AG04450 (cell line): Measurements from ENCODE around the gene RASA3. TPM values are rescaled to one million over a fixed set of nuclear protein-coding genes. Genes with fewer than 3 reads are reported as not detected.

ENCODE experiments used
- CTCF ChIA-PET: fragments of 300-600, 350-600 bp; formaldehyde crosslinking; extraction: SDS; loops from one replicate; lab custom pipeline; 2022; ENCODE audit warnings: antibody characterized with exemption, inconsistent platforms; lab: Charles Lee
- POLR2A ChIA-PET: fragments of 350-600 bp; formaldehyde crosslinking; extraction: SDS; loops from one replicate; lab custom pipeline; 2021; ENCODE audit warnings: antibody characterized with exemption, inconsistent platforms; lab: Yijun Ruan, JAX
- DNase-seq: peaks from one replicate; pipeline ENCODE4 v3.0.0-alpha.2; 2011; ENCODE audit warnings: low read depth, low spot score
- H3K27ac ChIP-seq: one replicate; pipeline ENCODE4 v1.5.1; 2012; ENCODE audit warnings: low read depth, low read length, control low read depth
- H3K27me3 ChIP-seq: one replicate; pipeline ENCODE4 v1.6.0; 2012; ENCODE audit warnings: low read length; ENCODE audit not compliant: control insufficient read depth, insufficient read depth
- H3K4me3 ChIP-seq: 2 replicates; pipeline ENCODE4 v1.5.1; 2011; ENCODE audit warnings: mild to moderate bottlenecking, low read depth, low read length, control low read depth
- H3K9me3 ChIP-seq: 2 replicates; pipeline ENCODE4 v1.5.1; 2012; ENCODE audit warnings: low read length; ENCODE audit not compliant: control insufficient read depth, insufficient read depth
- polyA plus RNA-seq: library from polyadenylated mRNA; depleted of rRNA; stranded (reverse); fragments of >200 nt; gene quantifications from 2 replicates; pipeline ENCODE4 v1.2.3, GENCODE V29; 2011
- TF ChIP-seq, protein P1 (sequence below): IDR thresholded peaks from 2 replicates; pipeline ENCODE4 v1.5.1; 2011; ENCODE audit warnings: low read depth, low read length, control low read depth, inconsistent platforms

Gene RASA3
- polyA plus RNA-seq, 1 experiment: 25.2 TPM

DNA sequence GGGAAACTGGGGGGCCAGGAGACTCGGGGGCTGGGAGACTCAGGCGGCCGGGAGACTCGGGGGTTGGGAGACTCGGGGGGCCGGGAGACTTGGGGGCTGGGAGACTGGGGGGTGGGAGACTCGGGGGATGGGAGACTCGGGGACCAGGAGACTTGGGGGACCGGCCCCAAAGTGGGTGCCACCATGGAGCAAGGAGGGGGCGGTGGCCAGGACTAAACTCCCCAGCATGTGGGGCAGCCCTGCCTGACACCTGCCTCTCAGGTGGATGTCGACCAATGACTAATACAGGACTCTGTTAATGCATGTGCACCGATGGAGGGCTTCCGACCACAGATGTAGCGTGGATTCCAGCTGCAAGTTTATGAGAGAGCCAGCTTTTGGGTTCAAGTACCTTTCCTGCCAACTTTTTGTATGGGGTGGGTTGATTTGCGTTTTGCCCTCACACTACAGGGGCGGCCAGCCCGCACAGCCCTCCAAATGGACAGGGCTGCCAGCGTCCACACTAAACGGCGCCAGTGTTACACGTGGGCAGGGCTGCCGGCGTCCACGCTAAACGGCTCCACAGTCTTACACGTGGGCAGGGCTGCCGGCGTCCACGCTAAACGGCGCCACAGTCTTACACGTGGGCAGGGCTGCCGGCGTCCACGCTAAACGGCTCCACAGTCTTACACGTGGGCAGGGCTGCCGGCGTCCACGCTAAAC, 62.2 kb downstream of the RASA3 start:
- TF ChIP-seq, protein P1, sequence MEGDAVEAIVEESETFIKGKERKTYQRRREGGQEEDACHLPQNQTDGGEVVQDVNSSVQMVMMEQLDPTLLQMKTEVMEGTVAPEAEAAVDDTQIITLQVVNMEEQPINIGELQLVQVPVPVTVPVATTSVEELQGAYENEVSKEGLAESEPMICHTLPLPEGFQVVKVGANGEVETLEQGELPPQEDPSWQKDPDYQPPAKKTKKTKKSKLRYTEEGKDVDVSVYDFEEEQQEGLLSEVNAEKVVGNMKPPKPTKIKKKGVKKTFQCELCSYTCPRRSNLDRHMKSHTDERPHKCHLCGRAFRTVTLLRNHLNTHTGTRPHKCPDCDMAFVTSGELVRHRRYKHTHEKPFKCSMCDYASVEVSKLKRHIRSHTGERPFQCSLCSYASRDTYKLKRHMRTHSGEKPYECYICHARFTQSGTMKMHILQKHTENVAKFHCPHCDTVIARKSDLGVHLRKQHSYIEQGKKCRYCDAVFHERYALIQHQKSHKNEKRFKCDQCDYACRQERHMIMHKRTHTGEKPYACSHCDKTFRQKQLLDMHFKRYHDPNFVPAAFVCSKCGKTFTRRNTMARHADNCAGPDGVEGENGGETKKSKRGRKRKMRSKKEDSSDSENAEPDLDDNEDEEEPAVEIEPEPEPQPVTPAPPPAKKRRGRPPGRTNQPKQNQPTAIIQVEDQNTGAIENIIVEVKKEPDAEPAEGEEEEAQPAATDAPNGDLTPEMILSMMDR: no peak
- no peaks in the 10 kb centered on the region for H3K27me3 ChIP-seq
- POLR2A ChIA-PET: no interaction called here
- no peak overlapping the region for H3K27ac ChIP-seq
- CTCF ChIA-PET: no interaction called here
- no peak for DNase-seq
- peaks cover 8% of the 10 kb centered on the region; the same call in 1 of the 2 replicates for H3K9me3 ChIP-seq
- no peak overlapping the region for H3K4me3 ChIP-seq

DNA sequence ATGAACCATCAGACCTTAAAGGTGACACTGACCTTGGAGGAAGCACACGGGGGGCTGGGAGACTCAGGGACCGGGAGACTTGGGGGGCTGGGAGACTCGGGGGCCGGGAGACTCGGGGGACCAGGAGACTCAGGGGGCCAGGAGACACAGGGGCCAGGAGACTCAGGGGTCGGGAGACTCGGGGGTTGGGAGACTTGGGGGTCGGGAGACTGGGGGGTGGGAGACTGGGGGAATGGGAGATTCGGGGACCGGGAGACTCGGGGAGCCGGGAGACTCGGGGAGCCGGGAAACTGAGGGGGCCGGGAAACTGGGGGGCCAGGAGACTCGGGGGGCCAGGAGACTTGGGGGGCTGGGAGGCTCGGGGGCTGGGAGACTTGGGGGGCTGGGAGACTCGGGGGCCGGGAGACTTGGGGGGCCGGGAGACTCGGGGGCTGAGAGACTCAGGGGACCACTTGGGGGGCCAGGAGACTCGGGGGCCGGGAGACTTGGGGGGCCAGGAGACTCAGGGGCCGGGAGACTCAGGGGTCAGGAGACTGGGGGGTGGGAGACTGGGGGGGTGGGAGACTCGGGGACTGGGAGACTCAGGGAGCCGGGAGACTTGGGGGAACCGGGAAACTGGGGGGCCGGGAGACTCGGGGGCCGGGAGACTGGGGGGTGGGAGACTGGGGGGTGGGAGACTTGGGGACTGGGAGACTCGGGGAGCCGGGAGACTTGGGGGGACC, 62.9 kb downstream of the RASA3 start:
- TF ChIP-seq, protein P1: no peak
- CTCF ChIA-PET: no interaction called here
- DNase-seq: no peak
- POLR2A ChIA-PET: interaction anchor here (0.7 to 1.0 kb wide), 2 partner anchors 30 to 40 kb away, joined by 3 to 4 read pairs; no protein-coding TSS in a partner anchor
- Histone ChIP-seq H3K27ac (peak overlapping the region; percentile 52), H3K27me3 (no peaks in the 10 kb centered on the region), H3K4me3 (no peak overlapping the region), H3K9me3 (peaks cover 8% of the 10 kb centered on the region; the same call in 1 of the 2 replicates)

DNA sequence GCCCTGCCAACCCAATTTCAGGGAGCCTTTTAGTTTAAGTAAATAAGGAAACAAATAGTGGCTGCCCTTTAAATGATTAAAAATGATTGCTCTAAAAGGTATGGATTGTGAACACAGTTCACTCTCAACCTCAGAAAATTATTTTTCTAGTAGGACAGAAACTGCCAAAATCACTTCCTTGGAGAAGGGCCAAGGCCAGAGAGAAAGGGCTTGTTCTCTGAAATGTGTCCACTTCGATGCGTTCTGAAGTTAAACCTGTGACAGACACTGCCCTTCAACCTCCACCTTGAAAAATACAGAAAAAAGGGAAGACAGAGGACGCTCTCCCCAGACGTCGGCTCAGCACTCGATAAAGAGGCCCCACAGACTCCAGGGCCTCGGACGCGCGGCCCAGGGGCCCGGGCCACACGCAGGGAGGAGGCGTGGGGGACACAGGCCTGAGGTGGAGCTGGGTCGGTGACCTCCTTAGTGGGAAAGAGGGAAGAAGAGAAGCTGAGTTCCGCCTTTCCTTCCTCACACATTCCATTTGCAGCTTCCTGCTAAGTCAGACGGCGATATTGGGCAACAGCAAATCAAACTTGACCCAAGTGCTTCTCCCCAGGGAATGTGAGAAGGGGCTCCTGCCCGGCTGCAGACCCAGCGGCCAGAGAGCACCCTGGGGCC, 63.6 kb downstream of the RASA3 start:
- ChIA-PET CTCF (no interaction called here), POLR2A (interaction anchor here (0.7 to 1.0 kb wide), 2 partner anchors 30 to 41 kb away, joined by 3 to 4 read pairs; no protein-coding TSS in a partner anchor)
- H3K27me3 ChIP-seq: no peaks in the 10 kb centered on the region
- H3K27ac ChIP-seq: peak overlapping the region; percentile 99
- DNase-seq: peak; percentile 43
- no peak overlapping the region for H3K4me3 ChIP-seq
- TF ChIP-seq, protein P1: no peak
- peaks cover 8% of the 10 kb centered on the region; the same call in 1 of the 2 replicates for H3K9me3 ChIP-seq

DNA sequence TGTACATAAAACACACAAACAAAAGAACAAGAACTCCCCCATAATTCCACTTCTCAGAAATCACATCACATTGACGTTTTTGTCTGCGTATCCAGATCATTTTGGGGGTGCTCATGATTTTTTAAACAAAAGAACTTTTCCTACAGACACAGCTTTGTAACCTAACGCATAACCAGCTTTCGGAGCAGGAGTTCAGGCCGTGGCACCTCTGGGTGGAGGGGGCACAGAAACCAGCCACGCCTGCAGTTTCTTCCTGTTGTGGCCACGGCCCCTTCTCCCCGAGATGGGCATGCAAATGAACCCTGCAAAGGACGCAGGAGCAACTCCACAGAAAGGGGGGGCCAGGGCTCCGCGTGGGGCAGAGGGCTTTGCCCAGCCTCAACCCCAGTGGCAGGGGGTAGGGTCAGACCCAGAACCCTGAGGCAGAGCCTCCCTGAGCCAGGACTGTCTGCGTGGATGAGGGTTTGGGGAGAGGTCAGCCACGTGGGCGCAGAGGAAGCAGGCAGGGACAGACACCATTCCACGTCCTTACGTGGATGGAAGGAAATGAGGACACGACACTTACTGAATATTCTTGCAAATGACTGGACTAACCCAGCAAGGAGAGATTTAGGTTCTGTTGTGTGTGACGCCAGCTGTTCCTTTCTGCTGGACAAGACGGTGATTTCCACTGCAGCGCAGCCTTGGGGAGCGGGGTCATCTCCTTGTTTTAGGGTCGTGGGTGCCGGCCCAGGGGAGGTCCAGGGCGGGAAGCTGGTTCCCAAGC, 64.4 kb downstream of the RASA3 start:
- DNase-seq: no peak
- POLR2A ChIA-PET: interaction anchor here (1.4 kb wide), 1 partner anchor 44 kb away, joined by 11 read pairs; no protein-coding TSS in a partner anchor
- Histone ChIP-seq H3K9me3 (peaks cover 8% of the 10 kb centered on the region; the same call in 1 of the 2 replicates), H3K27me3 (no peaks in the 10 kb centered on the region), H3K4me3 (no peak overlapping the region), H3K27ac (peak overlapping the region; percentile 99)
- TF ChIP-seq, protein P1: no peak
- CTCF ChIA-PET: no interaction called here
